ENCODE data around the gene ARL2BP.

Gene ARL2BP

GRCh38 chr16:57235128-57236021, 9.7 kb upstream of the ARL2BP start:
- DNase-seq = peak; percentile 68

DNA sequence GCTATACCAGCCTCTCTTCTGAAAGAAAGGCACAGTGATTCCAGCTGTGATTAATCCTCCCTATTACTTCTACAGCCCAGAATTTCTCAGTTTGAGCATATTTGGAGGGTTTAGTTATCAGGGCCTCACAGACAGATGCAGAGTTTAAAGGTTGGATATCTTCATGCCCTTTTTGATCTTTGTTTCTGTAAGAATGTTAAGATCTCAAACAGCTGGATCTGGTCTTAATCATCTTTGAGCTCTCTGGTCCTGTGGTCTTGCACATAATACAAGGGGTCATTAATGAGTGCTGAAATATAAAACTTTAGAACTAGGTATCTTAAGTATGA, 9.1 kb upstream of the ARL2BP start:
- DNase-seq = no peak

GRCh38 chr16:57238682-57239081, 6.4 kb upstream of the ARL2BP start:
- no peak for DNase-seq

DNA sequence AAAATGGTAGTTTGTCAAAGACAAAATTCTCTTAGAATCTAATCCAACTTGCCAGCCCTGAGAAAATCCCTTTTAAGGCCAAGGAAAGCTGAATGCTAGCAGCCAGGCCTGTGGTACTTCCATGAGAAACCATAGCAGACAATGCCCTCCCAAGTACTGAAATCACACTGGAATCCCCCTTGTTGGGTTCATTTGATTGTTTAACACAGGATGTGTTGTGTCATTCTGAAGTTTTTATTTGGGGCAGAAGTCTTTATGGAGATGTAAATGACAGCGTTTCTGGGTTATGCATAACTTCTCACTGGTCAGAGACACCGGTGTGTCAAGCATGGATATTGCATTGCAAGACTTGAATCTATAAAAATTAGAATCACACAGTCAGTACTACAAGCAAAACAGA, 6.0 kb upstream of the ARL2BP start:
- DNase-seq = peak; percentile 72

- peak; percentile 64 for DNase-seq
Measured at GRCh38 chr16:57240851-57241250, 4.2 kb upstream of the ARL2BP start.

DNA sequence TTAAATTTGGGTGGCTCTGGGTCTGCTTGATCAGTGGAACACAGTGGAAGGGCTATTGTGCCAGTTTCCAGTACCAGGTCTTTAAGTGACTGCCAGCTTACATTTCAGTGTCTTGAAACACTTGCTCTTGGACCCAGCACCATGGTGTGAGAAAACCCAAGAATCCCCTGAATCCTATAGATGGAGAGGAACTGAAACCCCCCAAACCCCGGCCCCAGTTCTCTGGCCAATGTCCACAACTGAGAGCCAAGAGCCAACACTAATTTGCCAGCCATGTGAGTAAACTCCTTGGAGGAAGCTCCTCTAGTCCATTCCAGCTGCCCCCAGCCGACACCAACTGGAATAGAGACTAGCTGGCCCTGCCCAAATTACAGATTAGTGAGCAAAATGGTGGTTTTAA, 2.4 kb upstream of the ARL2BP start:
- DNase-seq = no peak

GRCh38 chr16:57244463-57244766, 644 bp upstream of the ARL2BP start:
- DNase-seq = no peak

GRCh38 chr16:57245472-57246113, 534 bp downstream of the ARL2BP start:
- no peak for DNase-seq

DNA sequence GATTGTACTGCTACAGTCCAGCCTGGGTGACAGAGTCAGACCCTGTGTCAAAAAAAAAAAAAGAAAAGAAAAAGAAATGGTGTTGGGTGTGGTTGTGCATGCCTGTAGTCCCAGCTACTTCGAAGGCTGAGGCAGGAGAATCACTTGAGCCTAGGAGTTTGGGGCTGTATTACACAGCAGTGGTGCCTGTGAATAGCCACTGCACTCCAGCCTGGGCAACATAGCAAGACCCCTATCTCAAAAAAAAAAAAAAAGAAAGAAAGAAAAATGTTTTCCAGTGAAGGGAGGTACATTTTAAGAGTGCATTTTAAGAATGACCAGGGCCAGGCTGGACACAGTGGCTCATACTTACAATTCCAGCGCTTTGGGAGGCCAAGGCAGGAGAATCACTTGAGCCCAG, 6.3 kb downstream of the ARL2BP start:
- no peak for DNase-seq

- DNase-seq = no peak
Measured at GRCh38 chr16:57252148-57252721, 7.2 kb downstream of the ARL2BP start.

DNA sequence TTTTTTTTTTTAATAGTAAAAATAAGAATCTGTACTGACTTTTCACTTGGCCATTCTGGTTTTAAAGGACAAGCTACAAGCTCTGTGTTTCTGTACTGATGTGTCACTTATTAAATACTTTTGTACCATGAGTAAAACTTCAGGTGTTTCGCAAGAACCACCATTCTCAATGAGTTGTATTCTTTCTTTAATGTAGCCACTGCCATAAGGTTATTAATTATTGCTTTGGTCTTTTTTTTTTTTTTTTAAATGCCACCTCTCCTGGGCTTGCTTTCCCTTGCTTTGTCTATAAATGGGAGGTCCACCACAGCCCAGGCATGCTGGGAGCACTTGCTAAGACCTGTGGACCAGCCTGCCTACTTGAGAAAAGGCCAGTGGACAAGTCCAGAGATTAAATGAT, 8.4 kb downstream of the ARL2BP start:
- no peak for DNase-seq

- no peak for DNase-seq
Measured at GRCh38 chr16:57255686-57256415, 10.8 kb downstream of the ARL2BP start.

DNA sequence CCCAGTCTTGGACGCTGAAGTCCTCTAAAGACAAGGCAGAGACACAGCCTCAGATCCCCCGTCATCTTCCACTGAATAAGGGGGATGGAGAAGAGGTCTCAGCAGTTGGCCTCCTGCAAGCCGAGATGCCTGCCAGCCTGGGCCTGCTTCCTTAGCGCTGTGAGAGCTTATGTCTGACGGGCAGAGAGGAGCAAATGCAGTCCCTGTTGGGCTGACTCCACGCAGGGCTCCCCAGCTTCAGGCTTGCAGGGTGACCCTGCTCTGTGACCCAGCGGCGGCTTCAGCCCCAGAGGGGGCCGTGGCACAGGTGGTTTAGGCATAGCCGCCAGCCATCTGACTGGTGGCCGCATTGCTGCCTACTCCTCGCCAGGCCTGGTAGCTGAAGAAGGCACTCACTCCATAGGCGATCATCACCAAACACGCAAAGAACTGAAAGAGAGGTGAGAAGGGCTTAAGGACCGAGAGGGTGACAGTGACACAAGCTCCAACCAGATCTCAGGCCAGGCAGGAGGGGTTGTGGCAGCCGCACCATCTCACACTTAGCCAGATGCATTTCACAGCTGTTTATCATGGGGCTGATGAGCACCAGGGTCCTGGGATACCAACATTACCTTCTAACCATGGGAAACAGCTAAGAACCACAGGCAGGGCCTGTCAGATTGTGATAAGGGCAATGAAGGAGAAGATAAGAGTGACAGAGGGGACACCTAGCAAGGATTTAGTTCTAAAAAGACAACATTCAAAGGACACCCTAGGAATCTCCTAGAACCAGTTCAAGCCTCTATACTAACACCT, 11.7 kb downstream of the ARL2BP start:
- no peak for DNase-seq

- no peak for DNase-seq
Measured at GRCh38 chr16:57257455-57258070, 12.5 kb downstream of the ARL2BP start.

- no peak for DNase-seq
Measured at GRCh38 chr16:57258226-57258909, 13.3 kb downstream of the ARL2BP start.

DNA sequence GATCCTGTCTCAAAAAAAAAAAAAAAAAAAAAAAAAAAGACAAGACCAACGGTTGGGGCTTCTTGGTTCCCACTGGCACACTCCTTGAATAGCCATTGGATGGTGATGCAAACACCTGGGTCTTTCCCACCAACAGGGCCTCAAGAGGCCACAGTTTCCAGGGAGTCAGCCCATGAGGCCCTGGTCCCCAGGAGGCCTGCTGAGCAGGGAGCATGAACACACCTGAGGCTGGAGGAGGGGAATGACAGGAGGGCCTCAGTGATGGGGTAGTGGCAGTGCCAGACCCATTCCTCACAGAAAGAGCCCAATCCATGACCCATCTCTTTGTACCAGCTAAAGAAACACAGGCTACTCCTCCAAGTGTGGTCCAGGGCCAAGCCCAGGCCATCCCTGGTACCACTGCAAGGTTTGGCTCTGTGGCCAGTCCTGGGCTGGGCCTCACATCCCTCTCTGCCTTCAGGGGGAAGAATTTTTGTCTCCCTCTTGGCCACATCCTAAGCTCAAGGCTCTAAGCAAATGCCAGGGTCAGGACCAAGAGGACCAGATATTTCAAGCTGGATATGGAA, 13.9 kb downstream of the ARL2BP start:
- no peak for DNase-seq

GRCh38 chr16:57260294-57260929, 15.4 kb downstream of the ARL2BP start:
- peak; percentile 41 for DNase-seq

DNA sequence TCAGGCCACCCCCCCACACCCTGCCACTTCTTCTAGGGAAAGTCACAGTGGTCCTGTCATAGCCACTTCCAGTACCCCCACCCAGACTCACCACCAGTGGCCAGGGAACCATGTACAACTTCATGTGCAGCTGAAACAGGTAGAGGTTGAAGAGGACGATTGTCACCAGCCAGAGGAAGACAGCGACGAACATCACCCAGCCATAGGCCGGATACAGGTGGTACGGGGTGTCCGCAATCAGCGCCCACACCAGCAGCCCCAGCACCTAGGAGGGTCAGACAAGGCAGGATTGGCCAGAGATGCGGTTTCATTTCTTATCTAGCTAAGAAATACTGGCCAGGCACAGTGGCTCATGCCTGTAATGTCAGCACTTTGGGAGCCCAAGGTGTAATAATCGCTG, 16.7 kb downstream of the ARL2BP start:
- DNase-seq = no peak

DNA sequence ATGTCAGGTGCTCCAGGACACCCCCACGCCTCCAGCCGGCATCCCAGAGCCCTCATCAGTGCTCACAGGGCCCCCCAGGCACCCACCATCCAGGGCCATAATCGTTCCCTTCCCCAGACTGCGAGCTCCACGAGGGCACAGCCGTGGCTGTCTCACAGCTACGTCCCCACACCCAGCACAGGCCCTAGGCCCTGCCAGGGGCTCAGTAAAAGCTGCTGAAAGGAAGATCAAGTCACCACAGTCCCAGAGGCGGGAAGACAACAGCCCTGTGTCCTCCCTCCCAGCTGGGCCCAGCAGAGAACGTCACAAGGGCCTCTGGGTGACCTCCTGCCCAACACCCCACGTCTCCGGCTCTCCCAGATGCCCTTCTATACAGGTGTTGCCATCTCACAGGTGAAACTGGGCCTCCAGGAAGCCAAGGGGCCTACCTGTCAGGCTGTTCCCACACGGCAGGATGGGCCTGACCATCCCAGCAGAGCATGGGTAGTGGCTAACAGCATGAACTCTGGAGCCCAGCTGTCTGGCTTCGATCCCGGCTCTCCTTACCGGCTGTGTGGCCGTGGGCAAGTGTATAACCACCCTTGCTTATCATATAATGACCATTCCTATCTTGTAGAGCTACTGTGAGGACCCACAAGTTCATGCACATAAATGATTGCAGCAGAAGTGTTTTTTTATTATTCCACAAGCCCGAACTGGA, 17.9 kb downstream of the ARL2BP start:
- no peak for DNase-seq

Measured in suppressor macrophage treated with lipopolysaccharide for 4 hours (primary cell).